ENCODE measurements around the gene PLCH1.

The PLCH1 gene

GRCh38 chr3:155528579-155528978 is 216.3 kb downstream of the PLCH1 start:
- Histone ChIP-seq H2BK12ac (ENCODE audit: low read length in 2 of 2) (no peak overlapping the region), H2AFZ (ENCODE audit: low read depth, low read length) (no peak overlapping the region), H3K4ac (ENCODE audit: low read depth in 1 of 2, low read length in 2 of 2) (no peak overlapping the region), H3K27me3 (ENCODE audit: control insufficient read depth in 1 of 2, insufficient read depth in 1 of 2, low read length in 2 of 2) (peaks cover 0 to 4% of the 10 kb centered on the region in 2 experiments), H3K18ac (ENCODE audit: low read depth in 1 of 2, low read length in 2 of 2) (no peak overlapping the region), H3K4me1 (ENCODE audit: control insufficient read depth, insufficient read depth, low read depth, low read length) (no peaks in the 10 kb centered on the region), H3K9ac (ENCODE audit: low read length) (no peak overlapping the region), H2AK5ac (ENCODE audit: low read length, severe bottlenecking) (no peak overlapping the region), H4K8ac (ENCODE audit: low read length) (no peak overlapping the region), H3K4me3 (ENCODE audit: insufficient read depth in 1 of 2, low read depth in 1 of 2, low read length in 2 of 2) (no peak overlapping the region), H3K79me1 (replicated peaks; ENCODE audit: low read length, poor library complexity, severe bottlenecking) (no peaks in the 10 kb centered on the region), H3K23ac (ENCODE audit: low read length in 2 of 2) (no peak overlapping the region), H3K36me3 (ENCODE audit: control insufficient read depth in 1 of 2, insufficient read depth in 2 of 2, low read depth in 1 of 2, low read length in 2 of 2) (no peaks in the 10 kb centered on the region), H3K4me2 (ENCODE audit: low read length, poor library complexity, severe bottlenecking) (no peak overlapping the region), H2BK5ac (ENCODE audit: low read depth, low read length, poor library complexity, severe bottlenecking) (no peak overlapping the region), H3K14ac (ENCODE audit: low read length in 2 of 2) (no peak overlapping the region), H2BK15ac (ENCODE audit: low read depth, poor library complexity, severe bottlenecking) (no peak overlapping the region), H3K9me3 (ENCODE audit: control insufficient read depth, low read length) (peaks cover 11% of the 10 kb centered on the region), H3K27ac (ENCODE audit: low read length, poor library complexity, severe bottlenecking) (no peak overlapping the region), H2BK120ac (ENCODE audit: low read depth, low read length) (no peak overlapping the region), H4K91ac (ENCODE audit: low read length) (no peak overlapping the region)
- DNase-seq = no peak

- no peak overlapping the region for H3K4me2 ChIP-seq (ENCODE audit: low read length, poor library complexity, severe bottlenecking)
- no peak overlapping the region for H3K4me3 ChIP-seq (ENCODE audit: insufficient read depth in 1 of 2, low read depth in 1 of 2, low read length in 2 of 2)
- H3K9ac ChIP-seq (ENCODE audit: low read length) = no peak overlapping the region
- no peak overlapping the region for H2AK5ac ChIP-seq (ENCODE audit: low read length, severe bottlenecking)
- no peak overlapping the region for H3K14ac ChIP-seq (ENCODE audit: low read length in 2 of 2)
- no peak overlapping the region for H2BK120ac ChIP-seq (ENCODE audit: low read depth, low read length)
- no peak overlapping the region for H2AFZ ChIP-seq (ENCODE audit: low read depth, low read length)
- no peak overlapping the region for H2BK12ac ChIP-seq (ENCODE audit: low read length in 2 of 2)
- no peak overlapping the region for H4K8ac ChIP-seq (ENCODE audit: low read length)
- no peaks in the 10 kb centered on the region for H3K9me3 ChIP-seq (ENCODE audit: control insufficient read depth, low read length)
- no peak overlapping the region for H4K91ac ChIP-seq (ENCODE audit: low read length)
- WGBS = 76% methylated on average over 5 of the region's 5 CpGs
- no peaks in the 10 kb centered on the region for H3K27me3 ChIP-seq (ENCODE audit: control insufficient read depth in 1 of 2, insufficient read depth in 1 of 2, low read length in 2 of 2)
- H3K18ac ChIP-seq (ENCODE audit: low read depth in 1 of 2, low read length in 2 of 2) = no peak overlapping the region
- no peak overlapping the region for H3K27ac ChIP-seq (ENCODE audit: low read length, poor library complexity, severe bottlenecking)
- no peak for DNase-seq
- H3K23ac ChIP-seq (ENCODE audit: low read length in 2 of 2) = no peak overlapping the region
- H3K36me3 ChIP-seq (ENCODE audit: control insufficient read depth in 1 of 2, insufficient read depth in 2 of 2, low read depth in 1 of 2, low read length in 2 of 2) = no peaks in the 10 kb centered on the region
- no peak overlapping the region for H3K4ac ChIP-seq (ENCODE audit: low read depth in 1 of 2, low read length in 2 of 2)
- no peak overlapping the region for H2BK5ac ChIP-seq (ENCODE audit: low read depth, low read length, poor library complexity, severe bottlenecking)
- no peaks in the 10 kb centered on the region for H3K4me1 ChIP-seq (ENCODE audit: control insufficient read depth, insufficient read depth, low read depth, low read length)
- H2BK15ac ChIP-seq (ENCODE audit: low read depth, poor library complexity, severe bottlenecking) = no peak overlapping the region
- no peaks in the 10 kb centered on the region for H3K79me1 ChIP-seq (replicated peaks; ENCODE audit: low read length, poor library complexity, severe bottlenecking)
Measured at GRCh38 chr3:155525324-155525833, 219.5 kb downstream of the PLCH1 start.

GRCh38 chr3:155520463-155520862 is 224.4 kb downstream of the PLCH1 start:
- Histone ChIP-seq H2AFZ (ENCODE audit: low read depth, low read length) (no peak overlapping the region), H3K79me1 (replicated peaks; ENCODE audit: low read length, poor library complexity, severe bottlenecking) (no peaks in the 10 kb centered on the region), H2BK15ac (ENCODE audit: low read depth, poor library complexity, severe bottlenecking) (no peak overlapping the region), H2BK12ac (ENCODE audit: low read length in 2 of 2) (no peak overlapping the region), H4K91ac (ENCODE audit: low read length) (no peak overlapping the region), H3K27ac (ENCODE audit: low read length, poor library complexity, severe bottlenecking) (no peak overlapping the region), H3K27me3 (ENCODE audit: control insufficient read depth in 1 of 2, insufficient read depth in 1 of 2, low read length in 2 of 2) (no peaks in the 10 kb centered on the region), H3K14ac (ENCODE audit: low read length in 2 of 2) (no peak overlapping the region), H3K23ac (ENCODE audit: low read length in 2 of 2) (no peak overlapping the region), H2BK5ac (ENCODE audit: low read depth, low read length, poor library complexity, severe bottlenecking) (no peak overlapping the region), H4K8ac (ENCODE audit: low read length) (no peak overlapping the region), H3K4me2 (ENCODE audit: low read length, poor library complexity, severe bottlenecking) (no peak overlapping the region), H3K4me1 (ENCODE audit: control insufficient read depth, insufficient read depth, low read depth, low read length) (no peaks in the 10 kb centered on the region), H3K4me3 (ENCODE audit: insufficient read depth in 1 of 2, low read depth in 1 of 2, low read length in 2 of 2) (no peak overlapping the region), H3K9me3 (ENCODE audit: control insufficient read depth, low read length) (no peaks in the 10 kb centered on the region), H3K4ac (ENCODE audit: low read depth in 1 of 2, low read length in 2 of 2) (no peak overlapping the region), H3K18ac (ENCODE audit: low read depth in 1 of 2, low read length in 2 of 2) (no peak overlapping the region), H3K9ac (ENCODE audit: low read length) (no peak overlapping the region), H2AK5ac (ENCODE audit: low read length, severe bottlenecking) (no peak overlapping the region), H3K36me3 (ENCODE audit: control insufficient read depth in 1 of 2, insufficient read depth in 2 of 2, low read depth in 1 of 2, low read length in 2 of 2) (no peaks in the 10 kb centered on the region), H2BK120ac (ENCODE audit: low read depth, low read length) (no peak overlapping the region)
- no peak for DNase-seq
- WGBS = 84% methylated on average over 2 of the region's 2 CpGs

GRCh38 chr3:155519078-155519477 is 225.8 kb downstream of the PLCH1 start:
- WGBS = 77% methylated on average over 2 of the region's 3 CpGs

More at GRCh38 chr3:155519078-155519477, 225.8 kb downstream of the PLCH1 start:
- Histone ChIP-seq H2BK12ac (ENCODE audit: low read length in 2 of 2) (no peak overlapping the region), H2AFZ (ENCODE audit: low read depth, low read length) (no peak overlapping the region), H3K27me3 (ENCODE audit: control insufficient read depth in 1 of 2, insufficient read depth in 1 of 2, low read length in 2 of 2) (no peaks in the 10 kb centered on the region), H3K4me2 (ENCODE audit: low read length, poor library complexity, severe bottlenecking) (no peak overlapping the region), H2BK15ac (ENCODE audit: low read depth, poor library complexity, severe bottlenecking) (no peak overlapping the region), H3K18ac (ENCODE audit: low read depth in 1 of 2, low read length in 2 of 2) (no peak overlapping the region), H4K91ac (ENCODE audit: low read length) (no peak overlapping the region), H3K4me3 (ENCODE audit: insufficient read depth in 1 of 2, low read depth in 1 of 2, low read length in 2 of 2) (no peak overlapping the region), H4K8ac (ENCODE audit: low read length) (no peak overlapping the region), H3K4ac (ENCODE audit: low read depth in 1 of 2, low read length in 2 of 2) (no peak overlapping the region), H3K36me3 (ENCODE audit: control insufficient read depth in 1 of 2, insufficient read depth in 2 of 2, low read depth in 1 of 2, low read length in 2 of 2) (no peaks in the 10 kb centered on the region), H3K4me1 (ENCODE audit: control insufficient read depth, insufficient read depth, low read depth, low read length) (no peaks in the 10 kb centered on the region), H2AK5ac (ENCODE audit: low read length, severe bottlenecking) (no peak overlapping the region), H3K9me3 (ENCODE audit: control insufficient read depth, low read length) (no peaks in the 10 kb centered on the region), H3K23ac (ENCODE audit: low read length in 2 of 2) (no peak overlapping the region), H3K79me1 (replicated peaks; ENCODE audit: low read length, poor library complexity, severe bottlenecking) (no peaks in the 10 kb centered on the region), H2BK120ac (ENCODE audit: low read depth, low read length) (no peak overlapping the region), H2BK5ac (ENCODE audit: low read depth, low read length, poor library complexity, severe bottlenecking) (no peak overlapping the region), H3K9ac (ENCODE audit: low read length) (no peak overlapping the region), H3K14ac (ENCODE audit: low read length in 2 of 2) (no peak overlapping the region), H3K27ac (ENCODE audit: low read length, poor library complexity, severe bottlenecking) (no peak overlapping the region)
- DNase-seq = no peak
